HPDE6-E6E7 (cell line): ENCODE results near the gene TTLL5.
"Not testable (repeated sequence)": the region's sequence is repeated elsewhere in the genome, so short reads cannot be mapped to it uniquely, and the experiment has no call there.

Experiments
- DNase-seq: peaks from one replicate; pipeline ENCODE4 v3.0.0; 2011; ENCODE audit warnings: missing footprints; ENCODE audit errors: extremely low spot score

Gene TTLL5

DNA sequence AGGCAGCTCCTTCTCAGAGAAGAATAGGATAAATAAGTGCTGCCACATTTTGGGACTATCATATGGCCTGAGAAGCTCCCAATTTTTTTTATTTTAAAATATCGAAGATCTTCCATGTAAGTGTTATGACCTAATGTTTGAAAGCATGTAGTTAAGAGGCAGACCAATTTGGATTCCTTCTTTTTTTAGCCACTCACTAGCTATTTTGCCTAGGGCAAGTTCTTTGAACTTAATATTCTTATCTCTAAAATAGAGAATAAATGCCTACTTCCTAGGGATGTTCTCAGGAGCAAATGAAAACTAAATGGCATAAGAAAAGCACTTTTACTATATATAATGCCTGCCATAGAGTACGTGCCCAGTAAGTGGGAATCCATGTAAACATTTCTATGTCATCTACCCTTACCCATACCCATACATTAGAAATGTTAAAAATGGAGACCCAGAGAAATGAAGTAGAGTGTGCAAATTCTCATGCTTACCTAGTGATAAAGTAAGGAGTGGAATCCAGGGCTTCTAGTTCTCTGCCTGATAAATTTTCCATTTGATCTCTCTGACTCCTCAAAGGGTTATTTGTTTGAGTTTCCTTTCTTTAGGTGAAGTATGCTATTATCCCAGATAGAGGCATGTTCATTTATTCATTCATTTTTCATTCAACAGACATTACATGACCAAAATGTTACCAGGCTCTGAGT lies 172.4 kb downstream of the TTLL5 start:
- no peak for DNase-seq

DNA sequence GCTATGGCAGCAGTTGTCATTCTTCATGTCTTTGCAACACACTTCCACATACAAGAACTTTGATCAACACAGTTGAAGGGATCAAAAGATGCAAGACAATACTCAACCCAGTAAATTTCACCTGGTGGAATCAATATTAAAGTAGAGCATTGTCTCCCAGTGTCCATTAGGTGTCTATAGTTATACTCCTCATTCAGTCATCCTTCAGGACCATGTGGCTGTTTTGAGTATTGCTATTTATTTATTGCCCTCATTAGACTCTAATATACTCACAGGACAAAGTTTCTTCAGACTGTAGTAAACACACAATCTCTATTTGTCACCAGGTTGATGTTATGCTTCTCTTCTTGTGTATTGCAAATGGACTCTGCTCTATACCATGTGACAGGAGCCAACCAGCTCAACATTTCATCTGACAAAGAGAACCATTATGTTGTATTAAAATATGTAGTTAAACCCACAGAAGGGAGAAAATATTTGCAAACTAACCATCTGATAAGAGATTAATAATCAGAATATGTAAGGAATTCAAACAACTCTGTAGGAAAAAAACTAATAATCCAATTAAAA lies 174.2 kb downstream of the TTLL5 start:
- no peak for DNase-seq

DNA sequence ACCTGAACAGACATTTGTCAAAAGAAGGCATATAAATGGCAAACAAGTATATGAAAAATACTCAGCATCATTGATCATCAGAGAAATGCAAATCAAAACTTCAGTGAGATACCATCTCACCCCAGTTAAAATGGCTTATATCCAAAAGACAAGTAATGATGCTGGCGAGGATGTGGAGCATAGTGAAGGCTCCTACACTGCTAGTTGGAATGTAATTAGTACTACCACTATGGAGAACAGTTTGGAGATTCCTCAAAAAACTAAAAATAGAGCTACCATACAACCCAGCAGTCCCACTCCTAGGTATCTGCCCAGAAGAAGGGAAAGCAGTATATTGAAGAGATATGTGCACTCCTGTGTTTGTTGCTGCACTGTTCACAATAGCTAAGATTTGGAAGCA lies 174.7 kb downstream of the TTLL5 start:
- no peak for DNase-seq

DNA sequence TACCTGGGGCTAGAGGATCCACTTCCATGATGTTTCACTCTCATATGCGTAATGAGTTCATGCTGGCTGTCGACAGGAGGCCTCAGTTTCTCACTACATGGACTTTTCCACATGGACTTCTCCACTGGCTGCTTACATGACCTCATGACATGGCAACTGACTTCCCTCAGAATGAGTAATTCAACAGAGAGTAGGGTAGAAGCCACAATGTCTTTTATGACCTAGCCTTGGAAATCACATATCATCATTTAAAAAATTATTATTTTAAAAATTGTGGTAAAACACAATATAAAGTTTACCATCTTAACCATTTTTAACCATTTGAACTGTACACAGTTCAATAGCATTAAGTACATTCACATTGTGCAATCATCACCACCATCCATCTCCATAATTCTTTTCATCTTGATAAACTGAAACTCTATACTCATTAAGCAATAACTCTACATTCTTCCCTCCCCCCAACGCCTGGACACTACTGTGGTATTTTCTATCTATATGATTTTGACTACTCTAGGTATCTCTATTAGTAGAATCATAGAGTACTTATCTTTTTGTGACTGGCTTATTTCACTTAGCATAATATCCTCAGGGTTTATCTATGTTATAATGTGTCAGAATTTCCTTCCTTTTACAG lies 176.2 kb downstream of the TTLL5 start:
- DNase-seq, result no peak

DNA sequence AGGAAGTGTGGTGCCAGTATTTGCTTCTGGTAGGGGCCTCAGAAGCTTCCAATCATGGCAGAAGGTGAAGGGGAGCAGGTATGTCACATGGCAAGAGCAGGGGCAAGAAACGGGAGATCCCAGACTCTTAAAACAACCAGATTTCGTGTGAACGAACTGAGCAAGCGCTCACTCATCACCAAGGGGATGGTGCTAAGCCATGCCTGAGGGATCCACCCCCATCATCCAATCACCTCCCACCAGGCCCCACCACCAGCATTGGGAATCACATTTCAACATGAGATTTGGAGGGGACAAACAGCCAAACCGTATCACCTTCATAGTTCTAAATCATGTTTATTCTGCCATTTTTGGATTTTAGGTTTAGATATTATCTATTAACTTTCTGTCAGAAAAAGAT lies 179.9 kb downstream of the TTLL5 start:
- DNase-seq, result no peak

- DNase-seq, result no peak
These were observed 181.5 kb downstream of the TTLL5 start for GRCh38 chr14:75842551-75842950.

GRCh38 chr14:75844486-75844885 lies 183.4 kb downstream of the TTLL5 start:
- no peak for DNase-seq

GRCh38 chr14:75845136-75845804 lies 184.2 kb downstream of the TTLL5 start:
- no peak for DNase-seq

DNA sequence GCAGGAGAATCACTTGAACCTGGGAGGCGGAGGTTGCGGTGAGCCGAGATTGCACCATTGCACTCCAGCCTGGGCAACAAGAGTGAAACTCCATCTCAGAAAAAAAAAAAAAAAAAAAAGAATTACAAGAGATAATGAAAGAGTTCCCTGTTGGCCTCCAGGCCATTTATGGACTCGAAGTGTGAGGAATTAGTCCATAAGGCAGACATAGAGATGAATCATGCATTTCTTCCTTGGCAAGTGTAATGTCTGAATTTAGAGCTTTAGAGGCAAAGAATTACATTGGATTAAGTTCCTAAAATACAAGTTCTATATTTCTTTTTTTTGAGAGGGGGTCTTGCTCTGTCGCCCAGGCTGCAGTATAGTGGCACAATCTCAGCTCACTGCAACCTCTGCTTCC lies 185.6 kb downstream of the TTLL5 start:
- not testable (repeated sequence) for DNase-seq

DNA sequence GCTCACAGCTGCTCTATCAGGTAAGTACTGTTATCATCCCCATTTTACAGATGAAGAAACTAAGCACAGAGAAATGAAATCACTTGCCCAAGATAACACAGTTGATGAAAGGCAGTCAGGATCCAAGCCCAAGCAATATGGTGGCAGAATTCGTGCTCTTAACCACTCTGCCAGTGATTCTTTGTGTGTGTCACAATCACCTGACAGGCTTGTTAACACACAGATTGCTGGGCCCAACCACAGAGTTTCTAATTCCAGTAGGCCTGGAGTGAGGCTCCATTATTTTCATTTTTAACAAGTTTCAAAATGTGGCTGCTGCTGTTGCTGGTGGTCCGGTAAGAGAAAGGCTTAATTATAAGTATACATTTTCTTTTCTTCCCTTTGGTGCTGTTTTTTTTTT lies 186.5 kb downstream of the TTLL5 start:
- DNase-seq, result no peak

DNA sequence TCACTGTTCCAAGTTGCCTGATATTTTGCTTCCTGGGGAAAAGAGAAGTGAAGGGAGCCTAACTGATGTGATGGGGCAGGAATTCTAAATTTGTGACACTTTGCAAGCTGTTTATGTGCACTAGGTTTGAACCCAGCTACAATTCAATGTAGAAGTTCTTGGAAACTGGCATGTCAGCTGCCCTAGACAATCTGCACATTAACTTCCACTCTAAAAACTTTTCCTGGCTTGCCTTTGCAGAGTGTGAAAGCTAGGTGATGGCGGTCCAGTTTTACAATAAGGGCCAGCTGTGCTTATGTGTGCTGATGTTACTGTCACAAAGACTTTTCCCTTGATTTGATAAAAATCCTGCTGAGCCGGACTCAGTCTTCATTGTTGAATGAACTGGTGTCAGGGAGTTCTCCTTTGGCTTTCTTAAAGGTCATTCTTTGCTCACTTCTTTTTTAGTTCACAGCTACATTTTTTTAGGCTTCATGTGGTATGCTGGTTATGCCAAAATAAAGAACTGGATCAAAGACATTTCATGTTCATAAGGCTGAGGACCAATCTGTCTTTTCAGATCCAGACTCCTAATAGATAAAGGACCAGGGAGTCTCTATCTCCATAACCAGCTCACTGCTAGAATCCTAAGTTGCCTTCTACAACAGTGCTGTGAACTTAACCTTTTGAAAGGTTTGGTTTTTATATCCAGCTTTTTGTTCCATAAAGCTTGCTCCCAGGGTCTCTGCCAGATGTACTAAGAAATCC lies 187.3 kb downstream of the TTLL5 start:
- no peak for DNase-seq

GRCh38 chr14:75849300-75849895 lies 188.4 kb downstream of the TTLL5 start:
- no peak for DNase-seq

GRCh38 chr14:75851574-75851866 lies 190.5 kb downstream of the TTLL5 start:
- DNase-seq, result no peak

GRCh38 chr14:75854111-75854799 lies 193.2 kb downstream of the TTLL5 start:
- DNase-seq, result no peak

- no peak for DNase-seq
These were observed 196.2 kb downstream of the TTLL5 start for GRCh38 chr14:75857199-75857598.

GRCh38 chr14:75858362-75858761 lies 197.3 kb downstream of the TTLL5 start:
- no peak for DNase-seq

DNA sequence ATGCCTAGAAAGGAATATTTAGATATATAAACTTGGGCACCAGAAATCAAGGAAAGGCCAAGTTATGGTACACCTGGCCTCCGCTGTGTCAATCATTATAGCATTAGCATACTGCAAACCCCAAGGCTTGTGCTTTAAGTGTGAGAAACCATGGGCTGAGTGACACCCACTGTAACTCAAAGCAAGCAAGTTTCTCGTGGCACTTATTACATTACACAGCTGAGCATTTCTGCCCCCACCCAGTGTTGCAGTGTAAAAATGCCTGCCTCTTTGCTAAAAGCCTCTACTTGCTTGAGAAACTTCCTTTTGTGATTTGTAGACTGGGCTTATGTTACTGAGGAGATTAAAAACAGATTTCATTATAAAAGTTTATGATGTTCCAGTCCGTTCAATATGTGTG lies 198.7 kb downstream of the TTLL5 start:
- DNase-seq, result no peak

DNA sequence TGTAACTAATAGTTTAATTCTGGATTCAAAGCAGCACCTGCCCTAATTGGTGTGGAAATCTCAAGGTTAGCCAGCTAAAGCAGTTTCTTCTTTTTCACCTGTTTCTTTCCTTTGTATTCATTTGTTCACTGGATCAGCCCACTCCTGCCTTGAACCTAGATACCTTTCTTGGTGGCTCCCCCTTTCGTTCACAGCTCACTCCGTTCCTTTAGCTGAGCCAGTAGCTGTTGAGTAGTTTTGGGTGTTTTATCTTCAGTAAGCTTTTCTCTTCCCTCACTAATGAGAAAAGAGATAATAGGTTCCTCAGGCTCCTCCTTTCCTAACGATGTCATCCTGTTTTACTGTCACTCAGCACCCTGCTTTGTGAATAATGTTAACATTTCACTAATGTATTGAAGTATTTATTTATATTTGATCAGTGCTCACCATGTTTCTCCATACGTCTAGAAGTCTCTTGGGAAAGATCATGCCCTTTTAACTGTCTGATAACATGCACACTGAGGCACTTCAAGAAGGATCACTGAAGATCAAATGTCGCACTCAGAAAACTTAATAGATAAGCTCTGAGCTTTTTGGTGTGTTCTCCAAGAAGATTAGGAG lies 199.6 kb downstream of the TTLL5 start:
- no peak for DNase-seq

DNA sequence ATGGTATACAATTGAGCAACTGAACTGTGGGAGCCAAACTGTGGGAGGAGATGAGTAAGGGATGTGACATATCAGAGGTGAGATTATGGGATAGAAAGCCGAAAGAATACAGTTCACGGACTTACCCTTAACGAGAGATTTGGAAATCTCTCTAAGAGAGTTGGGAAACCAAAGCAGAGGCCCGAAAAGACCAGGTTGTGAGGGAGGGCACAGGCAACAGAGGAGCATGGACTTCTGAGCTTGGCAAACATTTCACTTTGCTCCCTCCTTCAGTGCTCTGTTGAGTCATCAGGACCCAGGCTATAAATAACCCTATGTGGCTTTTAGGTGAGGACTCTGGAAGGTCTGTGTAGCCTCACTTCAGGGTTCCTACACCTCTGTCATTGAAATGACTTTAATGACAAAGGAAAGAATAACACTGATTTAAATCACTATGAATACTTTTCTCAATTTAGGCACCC lies 200.1 kb downstream of the TTLL5 start:
- no peak for DNase-seq

DNA sequence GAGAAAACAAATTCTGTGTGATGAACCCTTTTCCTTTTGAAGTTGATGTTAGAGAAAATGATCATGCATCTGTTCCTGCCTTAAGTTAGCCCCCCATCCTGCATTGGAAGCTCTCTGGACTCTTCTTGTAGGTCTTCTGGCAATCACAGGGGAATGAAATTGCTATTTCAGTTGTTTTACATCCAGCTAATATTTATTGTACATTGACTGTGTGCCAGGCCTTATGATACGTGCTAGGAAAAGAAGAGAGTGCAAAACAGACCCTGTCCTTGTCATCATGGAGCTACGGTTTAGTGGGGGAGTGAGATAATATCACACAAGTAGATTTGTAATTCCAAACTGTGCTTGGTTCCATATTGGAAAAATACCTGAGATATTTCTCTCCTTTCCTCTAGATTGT lies 202.2 kb downstream of the TTLL5 start:
- no peak for DNase-seq

DNA sequence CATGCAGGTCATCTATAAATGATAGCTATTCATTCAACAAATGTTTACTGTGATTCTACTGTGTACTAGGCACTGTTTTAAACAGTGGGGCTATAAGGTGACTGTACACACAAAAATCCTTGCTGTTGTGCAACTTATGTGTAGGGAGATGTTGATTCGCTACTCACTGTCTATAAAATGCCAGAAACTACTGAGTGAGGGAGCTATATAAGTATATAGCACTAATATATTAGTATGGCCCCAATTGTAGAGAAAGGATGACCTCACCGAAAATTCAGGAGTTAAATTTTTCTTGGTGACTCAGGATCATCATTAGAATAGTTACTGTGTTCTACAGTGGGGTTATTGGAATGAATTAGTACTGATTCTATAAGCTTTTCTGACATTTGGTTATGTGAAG lies 203.3 kb downstream of the TTLL5 start:
- no peak for DNase-seq
